ENCODE results near the gene PSMD12. TPM values are rescaled to one million over a fixed set of nuclear protein-coding genes. Genes with fewer than 3 reads are reported as not detected.
A peak's percentile ranks its signal among the peaks of the same experiment; 100 is the strongest.
"Not testable (repeated sequence)": the region's sequence is repeated elsewhere in the genome, so short reads cannot be mapped to it uniquely, and the experiment has no call there.

The PSMD12 gene
- total RNA-seq, 1 experiment from 2014 or later = 60.0 TPM

- ChIA-PET CTCF (no interaction called here), POLR2A (ENCODE audit: unreplicated experiment) (no interaction called here)
- ATAC-seq = no peak
Observed at GRCh38 chr17:67412941-67413340, 46.6 kb upstream of the PSMD12 start.

DNA sequence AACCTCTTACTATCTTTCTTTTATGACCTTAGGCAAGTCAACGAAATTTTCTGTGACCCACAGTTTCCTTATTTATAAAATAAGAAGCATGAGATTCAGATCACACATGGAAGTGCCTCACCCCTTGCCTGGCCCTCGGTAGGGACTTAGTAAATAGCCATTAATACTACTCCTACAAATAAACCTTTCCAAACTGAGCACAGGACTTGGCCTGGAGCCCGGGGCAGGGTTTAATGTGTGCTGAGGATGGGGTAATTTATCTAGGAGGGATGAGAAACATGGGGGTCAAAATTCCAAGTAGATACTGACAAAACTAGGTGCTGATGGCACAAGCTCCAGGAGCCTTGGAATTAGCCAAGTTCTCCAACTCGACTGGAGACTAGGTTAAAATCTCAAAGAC lies 45.7 kb upstream of the PSMD12 start:
- BruUV-seq (replicated peaks) = no TSS peak
- Histone ChIP-seq H3K27me3 (ENCODE audit: low read length) (no peaks in the 10 kb centered on the region), H3K4me2 (ENCODE audit: low read length) (no peak overlapping the region), H3K9me3 (ENCODE audit: low read length) (no peaks in the 10 kb centered on the region), H3K27ac (ENCODE audit: low read length) (no peak overlapping the region), H3K79me2 (ENCODE audit: low read length) (no peaks in the 10 kb centered on the region), H4K20me1 (ENCODE audit: low read length) (no peaks in the 10 kb centered on the region), H3K36me3 (ENCODE audit: low read depth, low read length) (no peaks in the 10 kb centered on the region), H3F3A (ENCODE audit: low read length, unreplicated experiment) (no peaks in the 10 kb centered on the region), H3K4me3 (ENCODE audit: low read length) (no peak overlapping the region), H2AFZ (ENCODE audit: low read length) (no peak overlapping the region), H3K4me1 (ENCODE audit: insufficient read depth, low read length) (peaks cover 5% of the 10 kb centered on the region; the same call in 1 of the 2 replicates), H3K9me2 (replicated peaks; ENCODE audit: low read length) (no peaks in the 10 kb centered on the region), H3K9ac (ENCODE audit: low read length) (no peak overlapping the region)
- POLR2A ChIA-PET (ENCODE audit: unreplicated experiment) = interaction anchor here (0.6 kb wide), 1 partner anchor 47 kb away, joined by 4 read pairs; no protein-coding TSS in a partner anchor
- ATAC-seq = no peak; the same call in 1 of the 2 replicates
- CTCF ChIA-PET = no interaction called here
- intact Hi-C loops (cut with micrococcal nuclease) = no loop called here
- TF ChIP-seq EZH2 (IDR thresholded peaks at IDR 0.05; ENCODE audit: low read length, unreplicated experiment) = no peak
- no peak for DNase-seq

More at GRCh38 chr17:67412941-67413340, 46.6 kb upstream of the PSMD12 start:
- Histone ChIP-seq H3K4me2 (ENCODE audit: low read length) (no peak overlapping the region), H2AFZ (ENCODE audit: low read length) (no peak overlapping the region), H4K20me1 (ENCODE audit: low read length) (no peaks in the 10 kb centered on the region), H3K27me3 (ENCODE audit: low read length) (no peaks in the 10 kb centered on the region), H3K4me1 (ENCODE audit: insufficient read depth, low read length) (peaks cover 3% of the 10 kb centered on the region; the same call in 1 of the 2 replicates), H3K9ac (ENCODE audit: low read length) (no peak overlapping the region), H3K79me2 (ENCODE audit: low read length) (no peaks in the 10 kb centered on the region), H3F3A (ENCODE audit: low read length, unreplicated experiment) (no peaks in the 10 kb centered on the region), H3K27ac (ENCODE audit: low read length) (no peak overlapping the region), H3K4me3 (ENCODE audit: low read length) (no peak overlapping the region), H3K36me3 (ENCODE audit: low read depth, low read length) (no peaks in the 10 kb centered on the region), H3K9me2 (replicated peaks; ENCODE audit: low read length) (no peaks in the 10 kb centered on the region), H3K9me3 (ENCODE audit: low read length) (no peaks in the 10 kb centered on the region)
- no TSS peak for BruUV-seq (replicated peaks)
- DNase-seq = no peak
- intact Hi-C loops (cut with micrococcal nuclease) = no loop called here
- TF ChIP-seq EZH2 (IDR thresholded peaks at IDR 0.05; ENCODE audit: low read length, unreplicated experiment) (no peak), CTCF (conservative IDR thresholded peaks at IDR 0.05; ENCODE audit: low read depth, low read length) (no peak), EZH2phosphoT487 (IDR thresholded peaks at IDR 0.05; ENCODE audit: borderline replicate concordance, low read length) (no peak)

DNA sequence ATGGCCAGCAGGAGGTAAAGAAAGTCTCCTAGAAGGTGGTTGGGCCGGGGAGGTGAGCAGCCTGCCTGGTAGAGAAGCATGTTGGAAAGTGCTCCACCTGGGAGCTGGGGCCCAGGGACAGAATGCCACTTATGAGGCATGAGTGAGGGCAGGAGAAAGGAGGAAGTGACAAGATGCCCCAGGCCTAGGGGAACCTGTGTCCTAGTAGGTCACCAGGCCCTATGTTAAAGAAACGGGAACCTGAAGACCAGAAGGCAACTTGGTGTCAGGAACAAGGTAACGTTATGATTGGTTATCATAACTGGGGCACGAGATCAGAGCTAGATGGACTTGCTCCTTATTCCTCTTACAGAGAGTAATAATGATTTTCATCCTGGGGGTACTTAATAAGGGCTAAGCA lies 45.0 kb upstream of the PSMD12 start:
- no TSS peak for BruUV-seq (replicated peaks)
- no peak overlapping the region for H3K27ac ChIP-seq (ENCODE audit: low read length)
- ChIA-PET POLR2A (ENCODE audit: unreplicated experiment) (no interaction called here), CTCF (no interaction called here)
- TF ChIP-seq CTCF (conservative IDR thresholded peaks at IDR 0.05; ENCODE audit: low read depth, low read length) (no peak), EZH2 (IDR thresholded peaks at IDR 0.05; ENCODE audit: low read length, unreplicated experiment) (no peak), EZH2phosphoT487 (IDR thresholded peaks at IDR 0.05; ENCODE audit: borderline replicate concordance, low read length) (no peak)
- no peaks in the 10 kb centered on the region for H3K9me3 ChIP-seq (ENCODE audit: low read length)
- no peak for DNase-seq
- no peak overlapping the region for H3K4me2 ChIP-seq (ENCODE audit: low read length)
- H3K4me3 ChIP-seq (ENCODE audit: low read length) = no peak overlapping the region
- H3K9me2 ChIP-seq (replicated peaks; ENCODE audit: low read length) = no peaks in the 10 kb centered on the region
- H3K79me2 ChIP-seq (ENCODE audit: low read length) = no peaks in the 10 kb centered on the region
- H3F3A ChIP-seq (ENCODE audit: low read length, unreplicated experiment) = no peaks in the 10 kb centered on the region
- no peak overlapping the region for H2AFZ ChIP-seq (ENCODE audit: low read length)
- no peak overlapping the region for H3K9ac ChIP-seq (ENCODE audit: low read length)
- no peaks in the 10 kb centered on the region for H3K27me3 ChIP-seq (ENCODE audit: low read length)
- no peak for ATAC-seq
- peaks cover 5% of the 10 kb centered on the region; the same call in 1 of the 2 replicates for H3K4me1 ChIP-seq (ENCODE audit: insufficient read depth, low read length)
- no peaks in the 10 kb centered on the region for H3K36me3 ChIP-seq (ENCODE audit: low read depth, low read length)
- intact Hi-C loops (cut with micrococcal nuclease) = no loop called here
- no peaks in the 10 kb centered on the region for H4K20me1 ChIP-seq (ENCODE audit: low read length)

- H3K4me1 ChIP-seq (ENCODE audit: insufficient read depth, low read length); DNase-seq; H3K27me3 ChIP-seq (ENCODE audit: low read length); H3F3A ChIP-seq (ENCODE audit: low read length, unreplicated experiment); H3K79me2 ChIP-seq (ENCODE audit: low read length); H3K4me3 ChIP-seq (ENCODE audit: low read length); ATAC-seq; intact Hi-C loops (cut with micrococcal nuclease); H3K4me2 ChIP-seq (ENCODE audit: low read length); H3K9me3 ChIP-seq (ENCODE audit: low read length); H3K9ac ChIP-seq (ENCODE audit: low read length); BruUV-seq (replicated peaks); H2AFZ ChIP-seq (ENCODE audit: low read length); H3K9me2 ChIP-seq (replicated peaks; ENCODE audit: low read length); H3K36me3 ChIP-seq (ENCODE audit: low read depth, low read length); CTCF ChIA-PET; POLR2A ChIA-PET (ENCODE audit: unreplicated experiment); H4K20me1 ChIP-seq (ENCODE audit: low read length): not testable (repeated sequence)
- H3K27ac ChIP-seq (ENCODE audit: low read length) = peak overlapping the region; percentile 12; the same call in 1 of the 2 replicates
Observed at GRCh38 chr17:67408455-67408830, 42.1 kb upstream of the PSMD12 start.

Measured in PC-3 (cell line).